Kidney (tissue), 14 donors: ENCODE measurements around the gene PLCL2. TPM values are rescaled to one million over a fixed set of nuclear protein-coding genes. Genes with fewer than 3 reads are reported as not detected.

Experiments
- DNase-seq, 5 donors: peaks; one replicate each; pipeline ENCODE4 v3.0.0-alpha.2; 2013 to 2020
- FAIRE-seq: peaks from 2 replicates; lab custom pipeline; 2012; peaks lifted over from hg19 to GRCh38; lab: Jason Lieb, UNC
- H3K27ac ChIP-seq, 2 donors: one replicate each; pipeline ENCODE4 v1.7.0; 2013; ENCODE audit warnings: low read depth in 2 of 2, low read length in 2 of 2, inconsistent platforms in 1 of 2
- H3K27me3 ChIP-seq: one replicate; pipeline ENCODE4 v1.7.1; 2013; ENCODE audit warnings: low read length, inconsistent platforms; ENCODE audit not compliant: control insufficient read depth, insufficient read depth
- H3K36me3 ChIP-seq, 3 donors: one replicate each; pipeline versions ENCODE4 v1.7.0 to v1.7.1; 2013; ENCODE audit warnings: low read length in 3 of 3, control low read depth in 1 of 3, inconsistent platforms in 1 of 3; ENCODE audit not compliant: insufficient read depth in 3 of 3, control insufficient read depth in 2 of 3
- H3K4me1 ChIP-seq, 3 donors: one replicate each; pipeline versions ENCODE4 v1.7.0 to v1.7.1; 2013; ENCODE audit warnings: low read length in 3 of 3, inconsistent platforms in 1 of 3, low read depth in 1 of 3; ENCODE audit not compliant: control insufficient read depth in 2 of 3, insufficient read depth in 2 of 3
- H3K4me3 ChIP-seq, 3 donors: one replicate each; pipeline versions ENCODE4 v1.7.0 to v1.8.1; 2013; ENCODE audit warnings: low read length in 3 of 3, control low read depth in 1 of 3, inconsistent platforms in 1 of 3
- H3K9ac ChIP-seq, 3 donors: one replicate each; pipeline versions ENCODE4 v1.7.0 to v1.7.1; 2013; ENCODE audit warnings: low read length in 3 of 3, control low read depth in 1 of 3, inconsistent platforms in 1 of 3
- H3K9me3 ChIP-seq, 3 donors: one replicate each; pipeline versions ENCODE4 v1.7.0 to v1.7.1; 2013; ENCODE audit warnings: low read length in 3 of 3, control low read depth in 1 of 3, inconsistent platforms in 1 of 3; ENCODE audit not compliant: control insufficient read depth in 2 of 3, insufficient read depth in 1 of 3
- CTCF ChIP-seq: IDR thresholded peaks from 3 replicates; pipeline ENCODE4 v1.5.1; 2012; ENCODE audit warnings: mild to moderate bottlenecking, moderate library complexity, borderline replicate concordance; ENCODE audit not compliant: insufficient read depth; ENCODE audit errors: extremely low read depth
- intact Hi-C: fragments of 100-400 bp; cut with DNase I; formaldehyde crosslinking; loops from one replicate; pipeline ENCODE4 v1.11.1; 2022
- polyA plus RNA-seq: library from polyadenylated mRNA; stranded (reverse); fragments of 350-450 nt; fragmentation: Illumina TruSeq; extraction: RNeasy Lipid Tissue Mini Kit (QIAGEN cat#74804); gene quantifications from one replicate; pipeline ENCODE4 v1.2.3, GENCODE V29; 2014; ENCODE audit warnings: low read depth, low replicate concordance; ENCODE audit not compliant: insufficient read depth
- total RNA-seq: library from RNA; stranded (reverse); fragmentation: NEBNext Ultra II Directional; extraction: Animal tissue kit (Norgen Biotek cat#: 25700); gene quantifications from one replicate; pipeline ENCODE4 v1.2.1, GENCODE V29; 2021
- donor health status: control.
- donor health status: control.
- donor health status: control.
- donor health status: control.
- donor health status: control.
- donor health status: DM: yes; HTN: yes; CAD: no.
- donor health status: Normal renal cell carcinoma (clear cell type).

The PLCL2 gene
- total and polyA plus RNA-seq, 2 donors from 2014 or later, result 10.5 to 19.1 TPM

- Histone ChIP-seq H3K4me1 (peaks cover 0 to 14% (median 9%) of the 10 kb centered on the region in 3 donors), H3K36me3 (no peaks in the 10 kb centered on the region), H3K9ac (no peak overlapping the region), H3K4me3 (no peak overlapping the region), H3K9me3 (no peaks in the 10 kb centered on the region), H3K27ac (no peak overlapping the region), H3K27me3 (no peaks in the 10 kb centered on the region)
- DNase-seq, result no peak
- intact Hi-C loops, result no loop called here
- TF ChIP-seq CTCF, result no peak
- no peak for FAIRE-seq
Observed at GRCh38 chr3:16908016-16908807, 23.5 kb downstream of the PLCL2 start.

- no peak overlapping the region for H3K4me3 ChIP-seq
- H3K27ac ChIP-seq, result no peak overlapping the region
- FAIRE-seq, result no peak
Observed at GRCh38 chr3:16908896-16909295, 24.1 kb downstream of the PLCL2 start.

GRCh38 chr3:16909802-16910201 is 25.0 kb downstream of the PLCL2 start:
- no peak for TF ChIP-seq CTCF
- Histone ChIP-seq H3K4me1 (peaks cover 0 to 14% (median 9%) of the 10 kb centered on the region in 3 donors), H3K4me3 (no peak overlapping the region), H3K27ac (no peak overlapping the region), H3K9me3 (no peaks in the 10 kb centered on the region), H3K36me3 (no peaks in the 10 kb centered on the region), H3K9ac (no peak overlapping the region), H3K27me3 (no peaks in the 10 kb centered on the region)
- DNase-seq (no peak), FAIRE-seq (no peak)
- intact Hi-C loops, result no loop called here

More at GRCh38 chr3:16908896-16909295, 24.1 kb downstream of the PLCL2 start:
- Histone ChIP-seq H3K9ac (no peak overlapping the region), H3K4me1 (peaks cover 0 to 14% (median 9%) of the 10 kb centered on the region in 3 donors), H3K36me3 (no peaks in the 10 kb centered on the region), H3K27me3 (no peaks in the 10 kb centered on the region), H3K9me3 (no peaks in the 10 kb centered on the region)
- TF ChIP-seq CTCF, result no peak
- DNase-seq, result no peak
- intact Hi-C loops, result no loop called here

- FAIRE-seq, result no peak
- intact Hi-C loops, result no loop called here
Observed at GRCh38 chr3:16910207-16910606, 25.5 kb downstream of the PLCL2 start.

More at GRCh38 chr3:16910207-16910606, 25.5 kb downstream of the PLCL2 start:
- Histone ChIP-seq H3K9ac (no peak overlapping the region), H3K36me3 (no peaks in the 10 kb centered on the region), H3K4me3 (no peak overlapping the region), H3K4me1 (peaks cover 0 to 14% (median 9%) of the 10 kb centered on the region in 3 donors), H3K27me3 (no peaks in the 10 kb centered on the region), H3K9me3 (no peaks in the 10 kb centered on the region), H3K27ac (no peak overlapping the region)
- DNase-seq, result no peak
- no peak for TF ChIP-seq CTCF
